Activated CD4-positive, alpha-beta memory T cell treated with anti-CD3 and anti-CD28 coated beads, Interleukin-2, amount 10 ng/mL, durations not matched to agents 7 days and 5 days (primary cell): ENCODE data around the gene BBS9. TPM values are rescaled to one million over a fixed set of nuclear protein-coding genes. Genes with fewer than 3 reads are reported as not detected.

Experiments used
- CTCF ChIA-PET: fragments of 350-600 bp; sonication (Branson Sonifier 250); formaldehyde crosslinking; loops from one replicate; lab custom pipeline; 2021; ENCODE audit warnings: antibody characterized with exemption, inconsistent platforms; lab: Charles Lee
- POLR2A ChIA-PET: fragments of 350-600 bp; sonication (Branson Sonifier 250); formaldehyde crosslinking; loops from one replicate; lab custom pipeline; 2021; ENCODE audit warnings: antibody characterized with exemption; lab: Charles Lee
- DNase-seq: peaks from one replicate; pipeline ENCODE4 v3.0.0-alpha.2; 2020
- H3K27ac Mint-ChIP-seq: one replicate; pipeline ENCODE4 v1.8.0; 2021; ENCODE audit warnings: mild to moderate bottlenecking, mixed read lengths
- H3K27me3 Mint-ChIP-seq: one replicate; pipeline ENCODE4 v1.8.0; 2021; ENCODE audit warnings: mixed read lengths
- H3K36me3 Mint-ChIP-seq: one replicate; pipeline ENCODE4 v1.8.0; 2021; ENCODE audit warnings: low read depth, mixed read lengths
- H3K4me1 Mint-ChIP-seq: one replicate; pipeline ENCODE4 v1.8.0; 2021; ENCODE audit warnings: mixed read lengths
- H3K4me3 Mint-ChIP-seq: one replicate; pipeline ENCODE4 v1.8.0; 2021; ENCODE audit warnings: mild to moderate bottlenecking, mixed read lengths
- H3K9me3 Mint-ChIP-seq: one replicate; pipeline ENCODE4 v1.8.0; 2021; ENCODE audit warnings: mixed read lengths
- total RNA-seq, 2 experiments: library from RNA; stranded (reverse); gene quantifications; one replicate each; pipeline ENCODE4 v1.2.3, GENCODE V29; 2021

BBS9 gene
- total RNA-seq, 2 experiments from 2014 or later: 13.7 to 14.0 TPM

GRCh38 chr7:33101906-33102305, 27.5 kb upstream of the BBS9 start:
- Mint-ChIP-seq H3K4me3 (no peak overlapping the region), H3K27me3 (no peaks in the 10 kb centered on the region), H3K9me3 (no peaks in the 10 kb centered on the region), H3K27ac (no peak overlapping the region), H3K4me1 (peaks cover 8% of the 10 kb centered on the region), H3K36me3 (peaks cover 37% of the 10 kb centered on the region)
- ChIA-PET POLR2A (interaction anchor here (0.8 kb wide), 1 partner anchor 90 kb away, joined by 3 read pairs; no protein-coding TSS in a partner anchor), CTCF (interaction anchor here (1.4 kb wide), 1 partner anchor 255 kb away, joined by 6 read pairs; no protein-coding TSS in a partner anchor)
- DNase-seq: no peak

DNA sequence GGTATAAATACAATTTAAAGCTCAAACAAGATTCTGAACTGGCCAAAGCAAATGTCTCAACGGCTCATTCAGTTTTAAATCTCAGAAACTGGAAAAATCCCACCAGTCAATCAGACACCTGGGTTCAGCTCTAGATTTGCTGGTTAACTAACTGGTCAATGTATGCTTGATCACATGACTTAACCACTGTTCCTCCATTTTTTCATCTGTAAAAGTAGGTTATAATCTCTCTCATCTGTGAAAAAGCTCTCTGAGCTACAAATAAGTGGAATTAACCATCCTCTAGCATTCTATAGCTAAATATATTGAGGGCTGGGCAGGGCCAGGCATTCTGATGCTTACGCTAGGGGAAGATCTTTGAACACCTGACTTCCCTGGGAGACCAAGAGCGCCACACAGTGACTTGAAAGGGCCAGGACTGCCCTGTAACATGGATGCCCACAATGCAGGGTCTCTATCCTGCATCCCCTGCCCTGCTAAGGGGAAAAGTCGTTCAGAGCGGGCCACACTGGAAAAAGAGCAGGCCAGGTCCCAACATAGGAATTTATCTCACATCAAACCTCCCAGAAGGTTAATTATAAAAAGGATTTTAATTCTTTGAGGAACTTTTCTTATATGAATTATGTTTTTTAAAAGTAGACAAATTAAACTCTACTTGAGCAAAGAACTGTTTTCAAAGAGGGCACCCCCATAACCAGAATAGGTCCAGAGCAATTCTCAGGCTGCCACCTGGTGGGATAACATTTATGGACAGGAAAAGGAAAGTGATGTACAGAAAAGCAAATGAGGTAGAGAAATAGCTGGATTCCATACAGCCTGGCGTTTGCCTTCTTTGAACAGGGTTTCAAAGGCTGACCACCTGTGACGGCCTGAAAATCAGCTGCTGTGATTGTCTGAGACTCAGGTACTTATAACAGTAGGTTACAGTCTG, 22.0 kb upstream of the BBS9 start:
- peak; percentile 35 for DNase-seq
- Mint-ChIP-seq H3K27me3 (peaks cover 15% of the 10 kb centered on the region), H3K9me3 (no peaks in the 10 kb centered on the region), H3K4me1 (peaks cover 34% of the 10 kb centered on the region), H3K4me3 (peak overlapping the region; percentile 83), H3K36me3 (peaks cover 10% of the 10 kb centered on the region), H3K27ac (no peak overlapping the region)
- POLR2A ChIA-PET: interaction anchor here (0.8 to 3.0 kb wide), 6 partner anchors 36 to 262 kb away, joined by 3 to 25 read pairs (median 5); partner anchors contain the start of genes KBTBD2 and NT5C3A
- CTCF ChIA-PET: interaction anchor here (0.6 to 4.5 kb wide), 39 partner anchors 8 to 417 kb away, joined by 3 to 59 read pairs (median 5); partner anchors contain the start of genes BBS9, KBTBD2 and NT5C3A

GRCh38 chr7:33108554-33109004, 20.8 kb upstream of the BBS9 start:
- Mint-ChIP-seq H3K4me1 (peaks cover 34% of the 10 kb centered on the region), H3K4me3 (peak overlapping the region; percentile 83), H3K27me3 (peaks cover 19% of the 10 kb centered on the region), H3K9me3 (no peaks in the 10 kb centered on the region), H3K36me3 (no peaks in the 10 kb centered on the region), H3K27ac (peak overlapping the region; percentile 54)
- ChIA-PET POLR2A (interaction anchor here (0.8 to 3.0 kb wide), 9 partner anchors 31 to 263 kb away, joined by 3 to 25 read pairs (median 4); partner anchors contain the start of genes KBTBD2 and NT5C3A), CTCF (interaction anchor here (0.7 to 4.5 kb wide), 34 partner anchors 9 to 618 kb away, joined by 3 to 59 read pairs (median 6); partner anchors contain the start of genes BBS9, KBTBD2, LSM5 and NT5C3A)
- no peak for DNase-seq

GRCh38 chr7:33109005-33109757, 20.2 kb upstream of the BBS9 start, which contains the start of gene RP9:
Gene RP9, minus strand, starts transcription at chr7:33109404. Its CDS starts 32 bp downstream, at chr7:33109372.
- Mint-ChIP-seq H3K4me3 (peak within 1 kb of the TSS; percentile 83), H3K36me3 (no peaks in the 10 kb centered on the region), H3K4me1 (peaks cover 31% of the 10 kb centered on the region), H3K9me3 (no peaks in the 10 kb centered on the region), H3K27me3 (peaks cover 19% of the 10 kb centered on the region), H3K27ac (peak within 1 kb of the TSS; percentile 54)
- peak; percentile 80 for DNase-seq
- CTCF ChIA-PET: interaction anchor here (0.6 to 4.5 kb wide), 29 partner anchors 9 to 619 kb away, joined by 3 to 59 read pairs (median 5); partner anchors contain the start of genes BBS9, KBTBD2, LSM5 and NT5C3A
- POLR2A ChIA-PET: interaction anchor here (1.0 to 3.0 kb wide), 7 partner anchors 32 to 264 kb away, joined by 3 to 25 read pairs (median 5); partner anchors contain the start of genes KBTBD2 and NT5C3A

- Mint-ChIP-seq H3K9me3 (no peaks in the 10 kb centered on the region), H3K4me3 (peak overlapping the region; percentile 65), H3K27ac (no peak overlapping the region), H3K27me3 (peaks cover 24% of the 10 kb centered on the region), H3K4me1 (peaks cover 31% of the 10 kb centered on the region), H3K36me3 (no peaks in the 10 kb centered on the region)
- ChIA-PET POLR2A (no interaction called here), CTCF (interaction anchor here (0.6 to 4.5 kb wide), 14 partner anchors 9 to 309 kb away, joined by 3 to 59 read pairs (median 4); partner anchors contain the start of genes BBS9 and NT5C3A)
- DNase-seq: no peak
Measured at GRCh38 chr7:33109758-33110238, 19.6 kb upstream of the BBS9 start.

- no peaks in the 10 kb centered on the region for H3K36me3 Mint-ChIP-seq
- no peak overlapping the region for H3K27ac Mint-ChIP-seq
- peaks cover 33% of the 10 kb centered on the region for H3K27me3 Mint-ChIP-seq
- H3K4me3 Mint-ChIP-seq: no peak overlapping the region
- CTCF ChIA-PET: interaction anchor here (4.5 kb wide), 1 partner anchor 49 kb away, joined by 30 read pairs; the partner anchor contains the start of gene NT5C3A
- H3K4me1 Mint-ChIP-seq: peaks cover 28% of the 10 kb centered on the region
- no peak for DNase-seq
- POLR2A ChIA-PET: no interaction called here
- H3K9me3 Mint-ChIP-seq: no peaks in the 10 kb centered on the region
Measured at GRCh38 chr7:33111614-33112013, 17.8 kb upstream of the BBS9 start.

DNA sequence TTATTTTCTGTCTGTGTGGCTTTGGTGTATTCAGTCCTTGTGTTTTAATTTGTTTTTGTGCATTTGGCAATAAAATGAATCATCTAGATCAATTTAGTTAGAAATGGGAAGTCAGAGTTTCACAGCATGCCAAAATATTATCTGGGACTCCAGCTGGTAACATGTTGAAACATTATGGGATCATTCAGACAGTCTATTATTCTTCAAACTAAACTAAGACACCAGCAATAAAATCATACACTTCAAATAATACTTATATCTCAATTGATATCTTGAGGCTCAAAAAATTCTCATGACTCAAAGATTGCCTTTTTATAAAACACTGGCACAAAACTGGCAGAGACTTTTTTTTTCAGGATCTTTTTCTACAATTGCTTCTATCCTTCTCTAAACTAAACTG, 14.4 kb upstream of the BBS9 start:
- CTCF ChIA-PET: no interaction called here
- H3K36me3 Mint-ChIP-seq: peaks cover 3% of the 10 kb centered on the region
- DNase-seq: no peak
- POLR2A ChIA-PET: no interaction called here
- peaks cover 51% of the 10 kb centered on the region for H3K27me3 Mint-ChIP-seq
- peaks cover 10% of the 10 kb centered on the region for H3K9me3 Mint-ChIP-seq
- no peak overlapping the region for H3K4me3 Mint-ChIP-seq
- peaks cover 6% of the 10 kb centered on the region for H3K4me1 Mint-ChIP-seq
- H3K27ac Mint-ChIP-seq: no peak overlapping the region

GRCh38 chr7:33118383-33118782, 11.0 kb upstream of the BBS9 start:
- Mint-ChIP-seq H3K27ac (no peak overlapping the region), H3K27me3 (peaks cover 50% of the 10 kb centered on the region)
- CTCF ChIA-PET: no interaction called here

GRCh38 chr7:33127085-33127484, 2.3 kb upstream of the BBS9 start:
- ChIA-PET POLR2A (no interaction called here), CTCF (interaction anchor here (2.1 kb wide), 1 partner anchor 18 kb away, joined by 9 read pairs; the partner anchor contains the start of gene RP9)
- H3K36me3 Mint-ChIP-seq: peaks cover 2% of the 10 kb centered on the region
- H3K27ac Mint-ChIP-seq: no peak overlapping the region
- no peak for DNase-seq
- peaks cover 4% of the 10 kb centered on the region for H3K27me3 Mint-ChIP-seq
- no peaks in the 10 kb centered on the region for H3K9me3 Mint-ChIP-seq
- H3K4me3 Mint-ChIP-seq: no peak overlapping the region
- peaks cover 21% of the 10 kb centered on the region for H3K4me1 Mint-ChIP-seq

More at GRCh38 chr7:33118383-33118782, 11.0 kb upstream of the BBS9 start:
- no peak for DNase-seq
- H3K36me3 Mint-ChIP-seq: peaks cover 3% of the 10 kb centered on the region
- H3K4me3 Mint-ChIP-seq: no peak overlapping the region
- POLR2A ChIA-PET: no interaction called here
- H3K9me3 Mint-ChIP-seq: peaks cover 10% of the 10 kb centered on the region
- no peaks in the 10 kb centered on the region for H3K4me1 Mint-ChIP-seq

DNA sequence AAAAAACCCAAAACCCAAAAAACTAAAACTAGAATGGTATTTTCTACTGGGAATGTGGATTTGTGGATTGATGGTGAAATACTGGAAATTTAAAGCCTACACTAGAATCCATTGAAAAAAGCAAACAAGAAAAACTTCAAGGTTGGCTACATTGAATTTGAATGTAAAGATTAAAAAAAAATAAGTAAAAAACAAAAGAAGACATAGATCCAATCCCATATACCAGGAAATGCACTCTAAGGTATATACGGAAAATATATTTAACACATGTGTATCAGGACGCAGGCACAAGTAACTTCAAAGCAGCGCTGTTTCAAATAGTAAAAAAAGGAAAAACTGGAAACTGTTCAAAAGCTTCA, 754 bp upstream of the BBS9 start:
- Mint-ChIP-seq H3K27ac (peak overlapping the region; percentile 72), H3K27me3 (peaks cover 3% of the 10 kb centered on the region), H3K4me1 (peaks cover 21% of the 10 kb centered on the region), H3K9me3 (peaks cover under 1% of the 10 kb centered on the region), H3K4me3 (peak overlapping the region; percentile 90), H3K36me3 (peaks cover 5% of the 10 kb centered on the region)
- ChIA-PET CTCF (interaction anchor here (2.1 kb wide), 1 partner anchor 20 kb away, joined by 9 read pairs; the partner anchor contains the start of gene RP9), POLR2A (no interaction called here)
- DNase-seq: no peak

GRCh38 chr7:33129806-33130153, 416 bp downstream of the BBS9 start:
- ChIA-PET CTCF (interaction anchor here (0.9 to 1.7 kb wide), 2 partner anchors 20 to 21 kb away, joined by 3 to 10 read pairs; partner anchors contain the start of gene RP9), POLR2A (interaction anchor here (1.1 kb wide), 1 partner anchor 89 kb away, joined by 5 read pairs; no protein-coding TSS in a partner anchor)
- Mint-ChIP-seq H3K36me3 (peaks cover 8% of the 10 kb centered on the region), H3K4me1 (peaks cover 21% of the 10 kb centered on the region), H3K9me3 (peaks cover 2% of the 10 kb centered on the region), H3K4me3 (peak overlapping the region; percentile 90), H3K27me3 (peaks cover 3% of the 10 kb centered on the region), H3K27ac (peak overlapping the region; percentile 72)
- DNase-seq: no peak
